A204.1 (cell line): Measurements from ENCODE around the gene MYLK3.
"Not testable (repeated sequence)": the region's sequence is repeated elsewhere in the genome, so short reads cannot be mapped to it uniquely, and the experiment has no call there.

ENCODE experiments used
- FAIRE-seq: peaks from 2 replicates; lab custom pipeline; 2012; peaks lifted over from hg19 to GRCh38; lab: Jason Lieb, UNC

Gene MYLK3

GRCh38 chr16:46689365-46690280, 58.5 kb downstream of the MYLK3 start, which contains the start of gene ORC6:
ORC6 (plus strand) TSS chr16:46689659; CDS start chr16:46689706, 47 bp downstream.
- FAIRE-seq: peak; percentile 85

- no peak for FAIRE-seq
Measured at GRCh38 chr16:46688654-46689364, 59.3 kb downstream of the MYLK3 start, which contains the start of gene VPS35. VPS35 (minus strand) TSS chr16:46689178; CDS start chr16:46689133, 45 bp downstream.

GRCh38 chr16:46688101-46688653, 60.0 kb downstream of the MYLK3 start:
- no peak for FAIRE-seq

DNA sequence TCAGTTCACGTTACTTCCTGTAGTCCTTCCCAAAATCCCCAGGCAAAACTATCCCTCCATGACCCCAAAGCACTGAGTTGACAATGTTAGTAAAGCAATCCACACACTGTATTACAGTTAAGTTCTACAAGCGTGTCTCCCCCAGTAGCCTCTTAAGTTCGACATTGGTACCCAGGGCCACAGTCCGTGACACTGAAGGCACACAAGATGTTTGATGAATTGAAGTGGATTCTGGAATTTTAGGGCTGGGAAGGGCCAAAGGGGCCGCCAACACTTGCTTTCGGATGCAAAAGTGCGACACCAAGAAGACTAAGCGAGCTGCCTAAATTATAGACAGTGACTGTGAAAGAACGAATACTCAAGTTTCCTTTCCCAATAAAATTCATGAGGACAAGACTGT, 60.7 kb downstream of the MYLK3 start:
- FAIRE-seq: no peak

GRCh38 chr16:46686815-46687473, 61.2 kb downstream of the MYLK3 start:
- no peak for FAIRE-seq

DNA sequence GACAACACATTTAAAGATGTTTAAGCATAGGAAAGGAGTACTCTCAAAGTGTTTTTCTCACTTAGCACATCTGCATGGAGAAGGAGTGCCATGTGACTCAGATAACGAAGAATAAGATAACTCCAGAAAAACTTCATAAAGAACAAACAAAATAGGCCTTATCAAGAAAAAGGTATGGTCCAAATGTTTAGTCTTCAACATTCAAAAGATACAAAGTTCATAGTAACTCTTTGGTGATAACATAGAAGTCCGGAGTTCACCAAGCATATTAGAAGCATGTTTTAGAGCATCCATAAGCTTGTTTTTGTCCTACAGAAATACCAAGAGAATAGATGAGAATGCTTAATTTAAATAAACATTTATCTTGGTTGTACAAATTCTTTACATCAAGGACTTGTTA, 66.3 kb downstream of the MYLK3 start:
- FAIRE-seq: not testable (repeated sequence)

DNA sequence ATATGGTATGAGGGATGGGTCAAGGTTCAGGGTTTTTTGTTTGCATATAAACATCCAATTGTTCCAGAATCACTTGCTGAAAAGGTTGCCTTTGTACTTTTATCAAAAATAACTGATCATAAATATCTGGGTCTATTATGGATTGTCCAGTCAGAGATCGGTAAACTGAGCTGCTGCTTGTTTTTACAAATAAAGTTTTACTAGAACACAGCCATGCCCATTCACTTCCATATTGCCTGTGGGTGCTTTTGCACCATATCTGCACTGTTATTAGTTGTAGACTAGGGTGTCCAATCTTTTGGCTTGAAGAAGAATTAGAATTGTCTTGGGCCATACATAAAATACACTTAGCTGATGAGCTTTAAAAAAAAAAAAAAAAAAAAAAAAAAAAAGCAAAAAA, 70.2 kb downstream of the MYLK3 start:
- not testable (repeated sequence) for FAIRE-seq

GRCh38 chr16:46673320-46674013, 74.7 kb downstream of the MYLK3 start:
- no peak for FAIRE-seq

- no peak for FAIRE-seq
Measured at GRCh38 chr16:46662123-46662522, 86.0 kb downstream of the MYLK3 start.

DNA sequence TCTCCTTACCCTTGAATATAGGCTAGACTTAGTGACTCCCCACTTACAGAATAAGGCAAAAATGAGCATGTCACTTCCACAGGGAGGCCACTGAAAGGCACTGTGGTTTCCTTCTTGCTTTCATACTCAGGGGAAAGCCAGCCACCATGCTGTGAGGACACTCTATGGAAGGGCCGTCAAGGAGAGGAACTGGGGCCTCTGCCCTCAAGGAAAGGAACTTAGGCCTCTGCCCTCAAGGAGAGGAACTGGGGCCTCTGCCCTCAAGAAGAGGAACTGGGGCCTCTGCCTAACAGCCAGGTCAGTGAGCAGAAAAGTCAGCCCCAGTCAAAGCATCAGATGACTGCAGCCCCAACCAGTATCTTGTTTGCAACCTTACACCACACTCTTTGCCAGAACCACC, 89.2 kb downstream of the MYLK3 start:
- FAIRE-seq: no peak
